B cell (primary cell): ENCODE data around the gene ADAMTS12. TPM values are rescaled to one million over a fixed set of nuclear protein-coding genes. Genes with fewer than 3 reads are reported as not detected.

Experiments used
- ATAC-seq: fragments of 200-7000 bp; cut with Tn5 transposase; one replicate; pipeline ENCODE4 v1.10.0; 2021; ENCODE audit warnings: low read depth, mild to moderate bottlenecking, moderate number of reproducible peaks, moderate library complexity
- CTCF ChIA-PET: fragments of 350-600 bp; sonication (Branson Sonifier 250); formaldehyde crosslinking; loops from one replicate; lab custom pipeline; 2021; ENCODE audit warnings: antibody characterized with exemption, inconsistent platforms; lab: Charles Lee
- POLR2A ChIA-PET: fragments of 350-600 bp; sonication (Branson Sonifier 250); formaldehyde crosslinking; loops from one replicate; lab custom pipeline; 2021; ENCODE audit warnings: antibody characterized with exemption; lab: Charles Lee
- DNase-seq: peaks from one replicate; pipeline ENCODE4 v3.0.0; 2013
- H2AFZ ChIP-seq: 2 replicates; pipeline ENCODE4 v1.6.1; 2012; ENCODE audit warnings: mild to moderate bottlenecking, low read depth, low read length; ENCODE audit not compliant: insufficient read depth, poor library complexity, severe bottlenecking
- H3K27ac ChIP-seq, 2 donors: 1 replicate in 1 of 2; 2 replicates in 1 of 2; pipeline ENCODE4 v1.5.1; 2012 to 2013; ENCODE audit warnings: low read length in 2 of 2, mild to moderate bottlenecking in 2 of 2, moderate library complexity in 1 of 2
- H3K27me3 ChIP-seq, 4 experiments: fragments of 200-600 bp in 1 of 4; sonication (generic) in 1 of 4; replicated peaks in 1 of 4; 1 replicate in 2 of 4; 2 replicates in 2 of 4; pipeline versions ENCODE4 v1.6.1 to v1.7.0; 2013 to 2016; ENCODE audit warnings: low read length in 3 of 4, mild to moderate bottlenecking in 2 of 4, mixed read lengths in 1 of 4, moderate library complexity in 1 of 4; ENCODE audit not compliant: insufficient read depth in 4 of 4, control insufficient read depth in 3 of 4; ENCODE audit errors: control extremely low read depth in 1 of 4
- H3K36me3 ChIP-seq, 2 experiments: replicated peaks in 1 of 2; 1 replicate in 1 of 2; 2 replicates in 1 of 2; pipeline versions ENCODE4 v1.6.1 to v1.7.1; 2013; ENCODE audit warnings: low read length in 1 of 2; ENCODE audit not compliant: insufficient read depth in 2 of 2, control insufficient read depth in 1 of 2; ENCODE audit errors: control extremely low read depth in 1 of 2, extremely low read depth in 1 of 2
- H3K4me1 ChIP-seq, 2 donors: fragments of 200-600 bp in 1 of 2; sonication (generic) in 1 of 2; 1 replicate in 1 of 2; 2 replicates in 1 of 2; pipeline versions ENCODE4 v1.5.1 to v1.6.1; 2013 to 2017; ENCODE audit warnings: low read length in 2 of 2; ENCODE audit not compliant: control insufficient read depth in 2 of 2, insufficient read depth in 2 of 2
- H3K4me2 ChIP-seq: replicated peaks from 2 replicates; pipeline ENCODE3; 2012; ENCODE audit warnings: mild to moderate bottlenecking, low read depth, low read length; ENCODE audit not compliant: poor library complexity, severe bottlenecking
- H3K4me3 ChIP-seq, 5 experiments: fragments of 200-600 bp in 1 of 5; sonication (generic) in 1 of 5; 1 replicate in 3 of 5; 2 replicates in 2 of 5; pipeline versions ENCODE4 v1.5.1 to v1.7.0; 2011 to 2016; ENCODE audit warnings: low read length in 4 of 5, mild to moderate bottlenecking in 4 of 5, low read depth in 2 of 5, control low read depth in 1 of 5, moderate library complexity in 1 of 5; ENCODE audit not compliant: insufficient read depth in 1 of 5; ENCODE audit errors: control extremely low read depth in 1 of 5, extremely low read depth in 1 of 5
- H3K79me2 ChIP-seq: fragments of 200-600 bp; sonication (generic); one replicate; pipeline ENCODE4 v1.6.0; 2016; ENCODE audit warnings: low read length; ENCODE audit not compliant: control insufficient read depth, insufficient read depth
- H3K9ac ChIP-seq: fragments of 200-600 bp; sonication (generic); 2 replicates; pipeline ENCODE4 v1.6.1; 2017; ENCODE audit warnings: mild to moderate bottlenecking, low read length, moderate library complexity
- H3K9me3 ChIP-seq, 3 donors: one replicate each; pipeline versions ENCODE4 v1.6.1 to v1.7.1; 2013; ENCODE audit warnings: low read length in 2 of 3; ENCODE audit not compliant: control insufficient read depth in 2 of 3, insufficient read depth in 1 of 3; ENCODE audit errors: control extremely low read depth in 1 of 3
- H4K20me1 ChIP-seq: 2 replicates; pipeline ENCODE4 v1.6.0; 2012; ENCODE audit warnings: mild to moderate bottlenecking, low read length; ENCODE audit not compliant: insufficient read depth, control insufficient read depth, poor library complexity, severe bottlenecking
- H3K27ac Mint-ChIP-seq: one replicate; pipeline ENCODE4 v1.8.0; 2021; ENCODE audit warnings: mixed read lengths
- H3K27me3 Mint-ChIP-seq: one replicate; pipeline ENCODE4 v1.8.0; 2021; ENCODE audit warnings: mixed read lengths
- H3K4me1 Mint-ChIP-seq: one replicate; pipeline ENCODE4 v1.8.0; 2021; ENCODE audit warnings: mixed read lengths
- H3K4me3 Mint-ChIP-seq: one replicate; pipeline ENCODE4 v1.8.0; 2021; ENCODE audit warnings: mixed read lengths
- H3K9me3 Mint-ChIP-seq: one replicate; pipeline ENCODE4 v1.8.0; 2022; ENCODE audit warnings: mixed read lengths; ENCODE audit not compliant: insufficient read depth
- EZH2 ChIP-seq: IDR thresholded peaks from 2 replicates; pipeline ENCODE4 v1.6.1; 2012; ENCODE audit warnings: borderline replicate concordance, low read depth, mild to moderate bottlenecking, moderate library complexity, low read length; ENCODE audit not compliant: insufficient read depth, poor library complexity, severe bottlenecking
- WGBS: methylation state at CpG from one replicate; pipeline ENCODE4 v1.1.5; 2013; ENCODE audit warnings: missing lambda C conversion rate; ENCODE audit not compliant: insufficient coverage; 5-methylcytosine and 5-hydroxymethylcytosine counted together
- intact Hi-C: fragments of 100-400 bp; cut with micrococcal nuclease; formaldehyde crosslinking; loops from one replicate; pipeline ENCODE4 v1.10.0; 2022
- polyA plus RNA-seq: library from polyadenylated mRNA; depleted of rRNA; stranded (reverse); fragments of >200 nt; gene quantifications from 2 replicates; pipeline ENCODE4 v1.2.3, GENCODE V29; 2012
- total RNA-seq, 2 donors: library from RNA; stranded (reverse); fragments of 120-200 nt in 1 of 2; gene quantifications; 1 replicate in 1 of 2; 2 replicates in 1 of 2; pipeline versions ENCODE4 v1.2.3 to v1.2.4, GENCODE V29; 2013 to 2022
- TF ChIP-seq, protein P1 (sequence below): fragments of 200-600 bp; IDR thresholded peaks from one replicate; pipeline ENCODE4 v1.8.0; 2022; ENCODE audit warnings: antibody characterized with exemption, mild to moderate bottlenecking

ADAMTS12 gene
- total and polyA plus RNA-seq, 2 donors (not counting 1 experiment from before 2014, with no cell fraction given) = not detected

DNA sequence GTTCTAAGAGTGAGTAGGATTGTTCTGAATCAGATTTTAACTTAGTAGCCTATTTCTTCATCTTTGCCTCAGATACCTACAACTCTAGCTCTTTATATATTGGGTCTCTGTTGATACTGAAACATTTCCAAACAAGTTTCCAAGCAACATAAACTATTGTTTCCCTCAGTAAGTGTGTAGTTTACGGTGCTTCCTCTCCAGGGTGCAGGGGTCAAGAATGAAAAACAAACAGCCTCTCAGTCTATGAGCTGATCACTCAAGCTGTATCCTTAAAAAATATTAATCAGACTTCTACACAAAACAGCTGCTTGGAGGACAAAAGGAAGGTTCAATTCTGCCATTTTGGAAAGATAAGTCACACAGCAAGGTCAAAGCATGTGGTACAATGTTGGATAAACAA, 75.0 kb downstream of the ADAMTS12 start:
- H3K27me3 ChIP-seq = no peaks in the 10 kb centered on the region
- no peak overlapping the region for H2AFZ ChIP-seq
- H3K4me2 ChIP-seq = no peak overlapping the region
- H4K20me1 ChIP-seq = no peaks in the 10 kb centered on the region
- intact Hi-C loops = no loop called here
- no peaks in the 10 kb centered on the region for H3K4me1 ChIP-seq
- DNase-seq = no peak
- POLR2A ChIA-PET = no interaction called here
- H3K27me3 Mint-ChIP-seq = peaks cover 12% of the 10 kb centered on the region
- H3K27ac Mint-ChIP-seq = no peak overlapping the region
- no peak overlapping the region for H3K9ac ChIP-seq
- H3K36me3 ChIP-seq = no peaks in the 10 kb centered on the region
- TF ChIP-seq, protein P1, sequence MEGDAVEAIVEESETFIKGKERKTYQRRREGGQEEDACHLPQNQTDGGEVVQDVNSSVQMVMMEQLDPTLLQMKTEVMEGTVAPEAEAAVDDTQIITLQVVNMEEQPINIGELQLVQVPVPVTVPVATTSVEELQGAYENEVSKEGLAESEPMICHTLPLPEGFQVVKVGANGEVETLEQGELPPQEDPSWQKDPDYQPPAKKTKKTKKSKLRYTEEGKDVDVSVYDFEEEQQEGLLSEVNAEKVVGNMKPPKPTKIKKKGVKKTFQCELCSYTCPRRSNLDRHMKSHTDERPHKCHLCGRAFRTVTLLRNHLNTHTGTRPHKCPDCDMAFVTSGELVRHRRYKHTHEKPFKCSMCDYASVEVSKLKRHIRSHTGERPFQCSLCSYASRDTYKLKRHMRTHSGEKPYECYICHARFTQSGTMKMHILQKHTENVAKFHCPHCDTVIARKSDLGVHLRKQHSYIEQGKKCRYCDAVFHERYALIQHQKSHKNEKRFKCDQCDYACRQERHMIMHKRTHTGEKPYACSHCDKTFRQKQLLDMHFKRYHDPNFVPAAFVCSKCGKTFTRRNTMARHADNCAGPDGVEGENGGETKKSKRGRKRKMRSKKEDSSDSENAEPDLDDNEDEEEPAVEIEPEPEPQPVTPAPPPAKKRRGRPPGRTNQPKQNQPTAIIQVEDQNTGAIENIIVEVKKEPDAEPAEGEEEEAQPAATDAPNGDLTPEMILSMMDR = no peak
- no peak for TF ChIP-seq EZH2
- no peaks in the 10 kb centered on the region for H3K79me2 ChIP-seq
- CTCF ChIA-PET = interaction anchor here (0.9 kb wide), 1 partner anchor 9 kb away, joined by 3 read pairs; no protein-coding TSS in a partner anchor
- 100% methylated on average over 1 of the region's 1 CpG for WGBS
- H3K9me3 ChIP-seq = no peaks in the 10 kb centered on the region
- ATAC-seq = no peak
- no peak overlapping the region for H3K4me3 ChIP-seq
- H3K4me3 Mint-ChIP-seq = no peak overlapping the region
- H3K27ac ChIP-seq = no peak overlapping the region
- no peaks in the 10 kb centered on the region for H3K4me1 Mint-ChIP-seq
- H3K9me3 Mint-ChIP-seq = peaks cover 4% of the 10 kb centered on the region

DNA sequence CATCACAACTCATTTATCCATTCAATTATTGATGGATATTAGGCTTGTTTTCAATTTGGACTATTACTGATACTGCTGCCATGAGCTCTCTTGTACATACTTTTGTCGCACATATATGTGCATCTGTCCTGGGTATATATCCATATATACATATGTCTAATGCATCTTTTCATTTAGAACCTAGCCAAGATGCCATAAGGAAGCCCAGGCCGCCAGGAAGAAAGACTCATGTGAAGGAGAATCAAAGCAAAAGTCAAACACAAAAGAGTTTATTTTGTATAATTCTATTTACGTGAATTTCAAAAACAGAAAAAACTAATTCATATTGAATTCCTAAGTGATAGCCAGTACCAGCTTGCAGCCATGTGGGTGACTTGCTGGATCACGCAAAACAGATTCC, 79.0 kb downstream of the ADAMTS12 start:
- H3K27me3 ChIP-seq = no peaks in the 10 kb centered on the region
- no peak overlapping the region for H3K9ac ChIP-seq
- no peaks in the 10 kb centered on the region for H3K9me3 ChIP-seq
- ATAC-seq (no peak), DNase-seq (no peak)
- no peak overlapping the region for H3K4me3 ChIP-seq
- no peaks in the 10 kb centered on the region for H3K4me1 Mint-ChIP-seq
- no peaks in the 10 kb centered on the region for H3K4me1 ChIP-seq
- no peaks in the 10 kb centered on the region for H3K79me2 ChIP-seq
- H3K9me3 Mint-ChIP-seq = no peaks in the 10 kb centered on the region
- no peak overlapping the region for H3K4me3 Mint-ChIP-seq
- no peak overlapping the region for H3K27ac Mint-ChIP-seq
- H3K36me3 ChIP-seq = no peaks in the 10 kb centered on the region
- no peak overlapping the region for H3K27ac ChIP-seq
- ChIA-PET CTCF (no interaction called here), POLR2A (no interaction called here)
- H2AFZ ChIP-seq = no peak overlapping the region
- H4K20me1 ChIP-seq = no peaks in the 10 kb centered on the region
- intact Hi-C loops = no loop called here
- H3K27me3 Mint-ChIP-seq = peaks cover 6% of the 10 kb centered on the region
- TF ChIP-seq EZH2 = no peak
- TF ChIP-seq, protein P1 = no peak
- H3K4me2 ChIP-seq = no peak overlapping the region
- no CpG with 5 or more reads among the region's 4 CpGs for WGBS
